Nucleus accumbens (tissue), 56 donors: ENCODE data around the gene TRIM54.
"Not testable (repeated sequence)": the region's sequence is repeated elsewhere in the genome, so short reads cannot be mapped to it uniquely, and the experiment has no call there.

ENCODE experiments used
- DNase-seq, 56 donors: peaks; one replicate each; lab custom pipeline; 2025; lab: John Stamatoyannopoulos, UW

TRIM54 gene

GRCh38 chr2:27280826-27281225, 1.4 kb upstream of the TRIM54 start:
- DNase-seq: no peak

- DNase-seq: no peak
These were observed 787 bp upstream of the TRIM54 start for GRCh38 chr2:27281442-27281841.

- DNase-seq: no peak
These were observed 663 bp downstream of the TRIM54 start for GRCh38 chr2:27282892-27283291.

GRCh38 chr2:27284996-27285395, 2.8 kb downstream of the TRIM54 start:
- DNase-seq: no peak

DNA sequence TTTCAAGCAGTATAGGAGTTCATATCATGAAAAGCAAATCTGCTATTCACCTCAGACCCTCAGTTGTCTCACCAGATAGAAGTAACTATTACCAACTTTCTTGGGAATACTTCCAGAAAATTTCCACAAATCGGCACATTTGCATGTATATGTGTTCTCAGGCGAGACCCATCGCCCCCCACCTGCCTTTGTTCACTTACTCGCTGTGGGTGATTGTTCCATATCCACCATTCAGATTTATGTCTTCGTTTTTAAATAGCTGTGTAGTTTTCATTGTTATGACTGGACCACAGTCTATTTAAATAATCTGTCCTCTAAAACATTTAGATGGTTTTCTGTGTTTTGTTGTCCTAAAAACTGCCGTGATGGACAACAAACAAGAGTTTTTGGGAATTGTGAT, 3.3 kb downstream of the TRIM54 start:
- no peak for DNase-seq

- DNase-seq: no peak
These were observed 6.4 kb downstream of the TRIM54 start for GRCh38 chr2:27288610-27289009.

GRCh38 chr2:27290549-27290948, 8.3 kb downstream of the TRIM54 start:
- no peak for DNase-seq

DNA sequence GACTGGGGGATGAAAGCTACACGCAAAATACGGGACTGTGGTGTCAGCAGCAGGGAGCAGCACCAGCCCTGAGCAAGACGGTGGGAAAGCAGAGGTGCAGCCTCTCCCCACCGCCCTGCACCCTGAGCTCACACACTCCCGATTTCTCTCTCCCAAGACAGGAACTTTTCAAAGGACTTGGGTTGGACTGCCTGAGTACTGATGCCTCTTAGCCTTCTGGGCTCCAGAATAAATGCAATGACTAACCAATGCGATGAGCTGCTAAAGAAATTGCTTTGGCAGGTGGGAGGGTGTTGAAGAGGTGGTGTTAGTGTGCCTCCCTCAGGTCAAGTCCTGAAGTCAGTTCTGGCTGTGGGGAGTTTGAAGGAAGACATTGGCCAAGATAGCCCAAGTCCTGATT, 9.6 kb downstream of the TRIM54 start:
- no peak for DNase-seq

- DNase-seq: no peak
These were observed 12.7 kb downstream of the TRIM54 start for GRCh38 chr2:27294928-27295327.

GRCh38 chr2:27296481-27296880, 14.3 kb downstream of the TRIM54 start:
- no peak for DNase-seq

DNA sequence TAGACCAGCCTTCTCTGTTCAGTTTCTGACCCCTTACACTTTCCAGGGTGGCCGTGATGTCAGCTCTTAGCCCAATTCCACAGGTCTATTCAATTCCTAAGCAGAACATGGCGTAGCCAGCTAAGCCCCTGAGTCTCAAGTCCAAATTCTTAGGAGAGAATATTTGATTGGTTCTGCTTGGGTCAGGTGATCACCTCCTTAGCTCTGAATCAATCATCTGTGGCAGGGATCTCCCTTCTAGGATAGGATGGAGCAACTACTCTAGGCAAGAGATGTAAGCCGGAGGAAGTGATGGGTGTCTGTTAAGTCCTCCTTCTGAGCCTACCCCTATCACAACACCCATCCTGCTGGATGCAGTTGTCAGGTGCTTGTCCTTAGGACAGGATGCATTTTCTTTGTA, 15.0 kb downstream of the TRIM54 start:
- DNase-seq: no peak

DNA sequence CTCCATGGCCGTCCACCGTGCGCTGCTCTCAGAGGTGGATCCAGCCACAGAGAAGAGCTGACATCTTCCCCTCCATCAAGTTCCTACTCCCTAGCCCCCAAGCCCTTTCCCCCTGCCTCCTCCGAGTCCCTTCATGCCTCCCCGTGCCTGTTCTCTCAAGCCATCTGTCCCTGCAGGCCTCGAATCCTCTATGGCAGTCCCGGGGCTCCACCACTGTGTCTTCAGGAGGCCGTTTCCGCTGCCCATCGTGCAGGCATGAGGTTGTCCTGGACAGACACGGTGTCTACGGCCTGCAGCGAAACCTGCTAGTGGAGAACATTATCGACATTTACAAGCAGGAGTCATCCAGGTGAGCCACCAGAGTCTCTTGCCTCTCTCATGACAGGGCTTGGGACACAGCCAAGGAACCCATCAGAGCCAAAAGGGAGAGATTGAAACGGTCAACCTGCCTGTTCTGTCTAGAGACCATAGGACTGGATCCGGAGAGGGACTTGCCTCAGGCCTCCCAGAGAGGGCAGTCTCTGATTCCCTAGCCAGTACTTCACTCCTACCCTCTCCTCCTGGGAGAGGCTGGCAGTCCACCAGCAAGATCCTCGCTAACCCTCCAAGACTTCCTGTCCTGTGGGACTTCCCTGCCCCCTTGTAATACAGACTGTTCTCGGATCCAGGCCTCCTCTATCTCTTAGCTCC, 16.3 kb downstream of the TRIM54 start:
- no peak for DNase-seq

GRCh38 chr2:27300606-27301005, 18.4 kb downstream of the TRIM54 start:
- DNase-seq: not testable (repeated sequence)

DNA sequence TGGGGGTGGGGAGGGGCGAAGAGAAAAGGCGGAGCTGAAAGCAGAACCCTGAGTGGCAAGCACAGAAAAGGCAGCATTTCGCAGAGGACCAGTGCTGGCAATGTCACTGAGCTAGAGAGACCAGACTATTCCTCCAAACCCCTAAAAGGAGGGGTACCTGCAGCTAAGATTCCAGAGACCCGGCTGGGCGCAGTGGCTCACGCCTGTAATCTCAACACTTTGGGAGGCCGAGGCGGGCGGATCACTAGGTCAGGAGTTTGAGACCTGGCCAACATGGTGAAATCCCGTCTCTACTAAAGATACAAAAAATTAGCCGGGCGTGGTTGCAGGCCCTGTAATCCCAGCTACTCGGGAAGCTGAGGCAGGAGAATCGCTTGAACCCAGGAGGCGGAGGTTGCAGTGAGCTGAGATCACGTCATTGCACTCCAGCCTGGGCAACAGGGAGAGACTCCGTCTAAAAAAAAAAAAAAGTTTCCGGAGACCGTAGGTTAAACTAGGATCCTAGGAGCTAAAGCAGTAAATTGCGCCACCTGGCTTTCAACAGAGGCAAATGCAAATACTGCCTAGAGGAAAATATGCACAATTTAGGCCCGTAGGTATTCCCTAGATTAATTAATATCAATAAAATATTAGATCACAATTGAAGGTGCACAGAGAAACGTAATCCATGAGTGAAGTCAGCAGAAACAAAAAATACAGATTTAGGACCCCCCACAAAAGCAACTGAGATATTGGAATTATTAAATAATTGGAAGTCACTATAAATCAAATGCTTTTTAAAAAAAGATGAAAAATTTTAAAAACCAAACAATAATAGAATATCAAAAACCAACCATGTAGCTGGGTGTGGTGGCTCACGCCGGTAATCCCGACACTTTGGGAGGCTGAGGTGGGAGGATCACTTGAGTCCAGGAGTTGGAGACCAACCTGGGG, 21.1 kb downstream of the TRIM54 start:
- peak in 8 of 56 donors; percentile 4 to 36 (median 15) for DNase-seq

DNA sequence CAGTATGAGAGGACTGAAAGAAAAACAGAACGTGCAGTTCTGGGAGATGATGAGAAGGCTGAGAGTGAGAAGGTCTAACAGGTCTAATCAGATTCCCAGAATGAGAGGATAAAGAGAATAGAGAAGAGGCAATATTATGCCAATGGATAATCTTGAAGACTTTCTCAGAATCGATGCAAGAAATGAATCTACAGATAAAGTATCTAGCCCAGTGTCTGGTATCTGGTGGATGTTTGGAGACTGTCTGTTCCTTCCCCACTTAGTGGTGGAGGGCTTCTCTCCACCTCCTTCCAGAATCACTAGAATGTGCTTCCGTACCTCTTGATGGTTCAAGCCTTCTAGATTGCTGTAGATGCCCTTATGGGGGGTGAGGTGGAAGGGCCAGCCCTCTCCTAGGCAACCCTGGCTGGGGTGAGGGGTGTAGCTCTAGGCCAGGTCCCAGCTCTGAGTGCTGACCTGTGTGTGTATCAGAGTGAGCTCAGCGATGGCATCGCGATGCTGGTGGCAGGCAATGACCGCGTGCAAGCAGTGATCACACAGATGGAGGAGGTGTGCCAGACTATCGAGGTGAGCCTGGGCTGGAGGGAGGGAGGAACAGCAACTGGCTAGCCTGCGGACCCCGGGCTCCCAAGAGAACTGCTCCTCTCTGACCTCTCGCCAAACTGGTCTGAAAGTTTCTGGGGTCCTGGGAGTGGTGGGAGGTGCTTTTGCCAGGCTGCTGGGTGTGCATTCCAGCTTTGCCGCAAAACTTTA, 22.4 kb downstream of the TRIM54 start:
- DNase-seq: no peak

DNA sequence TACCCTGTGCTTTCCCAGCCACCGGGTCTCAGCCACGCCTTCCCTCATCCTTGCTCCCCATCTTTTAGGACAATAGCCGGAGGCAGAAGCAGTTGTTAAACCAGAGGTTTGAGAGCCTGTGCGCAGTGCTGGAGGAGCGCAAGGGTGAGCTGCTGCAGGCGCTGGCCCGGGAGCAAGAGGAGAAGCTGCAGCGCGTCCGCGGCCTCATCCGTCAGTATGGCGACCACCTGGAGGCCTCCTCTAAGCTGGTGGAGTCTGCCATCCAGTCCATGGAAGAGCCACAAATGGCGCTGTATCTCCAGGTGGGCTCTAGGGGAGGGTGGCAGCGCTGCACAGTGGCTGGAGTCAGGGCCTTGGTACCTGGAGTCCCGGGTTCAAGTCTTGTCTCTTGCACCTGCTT, 23.3 kb downstream of the TRIM54 start:
- no peak for DNase-seq

- no peak for DNase-seq
These were observed 23.9 kb downstream of the TRIM54 start for GRCh38 chr2:27306136-27306535.

GRCh38 chr2:27306573-27307286, 24.5 kb downstream of the TRIM54 start:
- no peak for DNase-seq

GRCh38 chr2:27307287-27307544, 25.0 kb downstream of the TRIM54 start:
- DNase-seq: no peak

GRCh38 chr2:27307545-27308358, 25.5 kb downstream of the TRIM54 start:
- DNase-seq: no peak
